Esophagus squamous epithelium (tissue), 5 donors: ENCODE measurements around the gene TSHZ2. TPM values are rescaled to one million over a fixed set of nuclear protein-coding genes. Genes with fewer than 3 reads are reported as not detected.

Experiments used
- DNase-seq: peaks from one replicate; lab custom pipeline; 2025; lab: John Stamatoyannopoulos, UW
- H3K27ac ChIP-seq, 4 donors: fragments of 200-600 bp; sonication (generic); one replicate each; pipeline ENCODE4 v1.5.1; 2016 to 2019; ENCODE audit warnings: mild to moderate bottlenecking in 1 of 4
- H3K27me3 ChIP-seq, 4 donors: fragments of 200-600 bp; sonication (generic); 1 replicate in 3 of 4; 2 replicates in 1 of 4; pipeline versions ENCODE4 v1.5.1 to v1.6.0; 2017 to 2021; ENCODE audit warnings: antibody characterized with exemption in 1 of 4
- H3K36me3 ChIP-seq, 3 donors: fragments of 200-600 bp; sonication (generic); one replicate each; pipeline ENCODE4 v1.5.1; 2016 to 2019
- H3K4me1 ChIP-seq, 3 donors: fragments of 200-600 bp; sonication (generic); one replicate each; pipeline ENCODE4 v1.5.1; 2017 to 2019
- H3K4me3 ChIP-seq, 4 donors: fragments of 200-600 bp; sonication (generic); 1 replicate in 3 of 4; 2 replicates in 1 of 4; pipeline ENCODE4 v1.5.1; 2016 to 2019; ENCODE audit warnings: mild to moderate bottlenecking in 2 of 4, moderate library complexity in 1 of 4
- H3K9me3 ChIP-seq, 3 donors: fragments of 200-600 bp; sonication (generic); one replicate each; pipeline ENCODE4 v1.5.1; 2016 to 2019
- CTCF ChIP-seq, 6 experiments: fragments of 450-650 bp in 4 of 6; fragments of 200-600 bp in 2 of 6; sonication (generic) in 2 of 6; IDR thresholded peaks; one replicate each; pipeline ENCODE4 v1.5.1; 2016 to 2019; ENCODE audit warnings: antibody characterized with exemption in 6 of 6, mild to moderate bottlenecking in 4 of 6, moderate library complexity in 4 of 6
- POLR2A ChIP-seq, 4 donors: fragments of 450-650 bp; IDR thresholded peaks; one replicate each; pipeline ENCODE4 v1.6.1; 2017; ENCODE audit warnings: antibody characterized with exemption in 4 of 4, mild to moderate bottlenecking in 4 of 4, moderate library complexity in 3 of 4
- WGBS, 2 donors: methylation state at CpG; one replicate each; pipeline ENCODE4 v1.1.5; 2018; 5-methylcytosine and 5-hydroxymethylcytosine counted together
- intact Hi-C: fragments of 100-400 bp; cut with DNase I; formaldehyde crosslinking; loops from one replicate; pipeline ENCODE4 v1.15.0; 2022
- total RNA-seq, 4 donors: library from RNA; depleted of rRNA; stranded (reverse); fragments of >200 nt; gene quantifications; one replicate each; pipeline ENCODE4 v1.1.0, GENCODE V29; 2016
- donor health status: DM: yes; HTN: yes; CAD: no.

Gene TSHZ2
- total RNA-seq, 4 donors from 2014 or later: 4.7 to 22.0 (median 12.9) TPM

GRCh38 chr20:53161073-53161472, 188.9 kb downstream of the TSHZ2 start:
- TF ChIP-seq POLR2A (IDR thresholded peaks at IDR 0.05): no peak
- no peak for TF ChIP-seq CTCF (IDR thresholded peaks at IDR 0.05)
- H3K27me3 ChIP-seq: no peaks in the 10 kb centered on the region
- H3K4me1 ChIP-seq: peaks cover 0 to 14% (median 0%) of the 10 kb centered on the region in 3 donors
- no peak overlapping the region for H3K27ac ChIP-seq
- intact Hi-C loops: no loop called here
- WGBS, 2 donors: 87 to 90% methylated on average over 3 of the region's 3 CpGs
- no peaks in the 10 kb centered on the region for H3K36me3 ChIP-seq
- H3K9me3 ChIP-seq: no peaks in the 10 kb centered on the region
- no peak overlapping the region for H3K4me3 ChIP-seq
- DNase-seq: no peak

- TF ChIP-seq CTCF (IDR thresholded peaks at IDR 0.05): no peak
- no peak for TF ChIP-seq POLR2A (IDR thresholded peaks at IDR 0.05)
- 49 to 51% methylated on average over 4 of the region's 4 CpGs for WGBS, 2 donors
- no peaks in the 10 kb centered on the region for H3K9me3 ChIP-seq
- no peaks in the 10 kb centered on the region for H3K36me3 ChIP-seq
- H3K27ac ChIP-seq: peak overlapping the region in 2 of 4 donors; percentile 16 to 30
- DNase-seq: no peak
- peaks cover 0 to 14% (median 0%) of the 10 kb centered on the region in 3 donors for H3K4me1 ChIP-seq
- no peaks in the 10 kb centered on the region for H3K27me3 ChIP-seq
- H3K4me3 ChIP-seq: no peak overlapping the region
- intact Hi-C loops: no loop called here
Measured at GRCh38 chr20:53161473-53161872, 189.3 kb downstream of the TSHZ2 start.

GRCh38 chr20:53162251-53162835, 190.2 kb downstream of the TSHZ2 start:
- 37 to 45% methylated on average over 13 of the region's 13 CpGs for WGBS, 2 donors
- DNase-seq: no peak
- Histone ChIP-seq H3K36me3 (no peaks in the 10 kb centered on the region), H3K9me3 (no peaks in the 10 kb centered on the region), H3K27ac (peak overlapping the region in 2 of 4 donors; percentile 30 to 32), H3K4me3 (peak overlapping the region in 2 of 4 donors; percentile 0 to 40), H3K4me1 (peaks cover 0 to 14% (median 0%) of the 10 kb centered on the region in 3 donors), H3K27me3 (no peaks in the 10 kb centered on the region)
- peak in 3 of 6 experiments; percentile 26 to 37 (median 32) for TF ChIP-seq CTCF (IDR thresholded peaks at IDR 0.05)
- TF ChIP-seq POLR2A (IDR thresholded peaks at IDR 0.05): no peak
- intact Hi-C loops: no loop called here

GRCh38 chr20:53163486-53163885, 191.3 kb downstream of the TSHZ2 start:
- 60 to 66% methylated on average over 1 to 3 of the region's 3 CpGs for WGBS, 2 donors
- no peak for TF ChIP-seq CTCF (IDR thresholded peaks at IDR 0.05)
- no peak for TF ChIP-seq POLR2A (IDR thresholded peaks at IDR 0.05)
- Histone ChIP-seq H3K27me3 (no peaks in the 10 kb centered on the region), H3K27ac (no peak overlapping the region), H3K4me3 (no peak overlapping the region), H3K9me3 (no peaks in the 10 kb centered on the region), H3K36me3 (no peaks in the 10 kb centered on the region), H3K4me1 (peaks cover 0 to 14% (median 0%) of the 10 kb centered on the region in 3 donors)
- intact Hi-C loops: no loop called here
- no peak for DNase-seq

GRCh38 chr20:53164072-53164471, 191.9 kb downstream of the TSHZ2 start:
- Histone ChIP-seq H3K4me3 (no peak overlapping the region), H3K4me1 (peaks cover 0 to 14% (median 0%) of the 10 kb centered on the region in 3 donors), H3K9me3 (no peaks in the 10 kb centered on the region), H3K27me3 (no peaks in the 10 kb centered on the region), H3K27ac (no peak overlapping the region), H3K36me3 (no peaks in the 10 kb centered on the region)
- TF ChIP-seq CTCF (IDR thresholded peaks at IDR 0.05) (no peak), POLR2A (IDR thresholded peaks at IDR 0.05) (no peak)
- intact Hi-C loops: no loop called here
- no peak for DNase-seq
